PC-9 (cell line): ENCODE results near the gene ZNF784. TPM values are rescaled to one million over a fixed set of nuclear protein-coding genes. Genes with fewer than 3 reads are reported as not detected.

Experiments
- BruUV-seq: library from RNA; stranded (reverse); fragments of 400-500 nt; replicated peaks from 2 replicates; lab custom pipeline; 2021; lab: Mats Ljungman, UMichigan
- CTCF ChIA-PET: fragments of 300-600 bp; sonication (Branson Sonifier 250); formaldehyde crosslinking; loops from one replicate; lab custom pipeline; 2022; ENCODE audit warnings: antibody characterized with exemption; lab: Charles Lee
- POLR2A ChIA-PET: fragments of 300-600 bp; sonication (Branson Sonifier 250); formaldehyde crosslinking; loops from one replicate; lab custom pipeline; 2022; ENCODE audit warnings: antibody characterized with exemption; ENCODE audit not compliant: unreplicated experiment; lab: Charles Lee
- DNase-seq, 2 experiments: peaks; one replicate each; pipeline versions ENCODE4 v3.0.0 to v3.0.0-alpha.2; 2015 to 2022; ENCODE audit warnings: mixed read lengths in 1 of 2
- H2AFZ ChIP-seq: fragments of 200-600 bp; sonication (generic); 2 replicates; pipeline ENCODE4 v1.8.1; 2017; ENCODE audit warnings: antibody characterized with exemption
- H3F3A ChIP-seq: fragments of 200-600 bp; sonication (generic); 2 replicates; pipeline ENCODE4 v1.8.1; 2017; ENCODE audit warnings: antibody characterized with exemption, mild to moderate bottlenecking, low read depth; ENCODE audit not compliant: insufficient read depth
- H3K27ac ChIP-seq: fragments of 200-600 bp; sonication (generic); 2 replicates; pipeline ENCODE4 v1.6.1; 2016; ENCODE audit warnings: mixed run types
- H3K27me3 ChIP-seq: fragments of 200-600 bp; sonication (generic); 2 replicates; pipeline ENCODE4 v1.6.1; 2016; ENCODE audit warnings: low read depth, mixed run types; ENCODE audit not compliant: insufficient read depth
- H3K36me3 ChIP-seq: fragments of 200-600 bp; sonication (generic); 2 replicates; pipeline ENCODE4 v1.6.1; 2016; ENCODE audit warnings: low read depth, mixed run types
- H3K4me1 ChIP-seq: fragments of 200-600 bp; sonication (generic); replicated peaks from 2 replicates; pipeline ENCODE4 v1.6.1; 2016; ENCODE audit warnings: mixed run types; ENCODE audit not compliant: insufficient read depth
- H3K4me2 ChIP-seq: fragments of 200-600 bp; sonication (generic); 2 replicates; pipeline ENCODE4 v1.6.1; 2017; ENCODE audit warnings: mixed run types
- H3K4me3 ChIP-seq: fragments of 200-600 bp; sonication (generic); 2 replicates; pipeline ENCODE4 v1.6.1; 2016; ENCODE audit warnings: mixed run types
- H3K79me2 ChIP-seq: fragments of 200-600 bp; sonication (generic); 2 replicates; pipeline ENCODE4 v1.6.1; 2017; ENCODE audit warnings: low read depth, mixed run types
- H3K9me2 ChIP-seq: fragments of 200-600 bp; sonication (generic); 2 replicates; pipeline ENCODE4 v1.8.1; 2017; ENCODE audit warnings: mild to moderate bottlenecking; ENCODE audit not compliant: insufficient read depth
- H3K9me3 ChIP-seq: fragments of 200-600 bp; sonication (generic); 2 replicates; pipeline ENCODE4 v1.8.1; 2016; ENCODE audit warnings: low read depth; ENCODE audit not compliant: insufficient read depth
- H4K20me1 ChIP-seq: fragments of 200-600 bp; sonication (generic); 2 replicates; pipeline ENCODE4 v1.8.1; 2017; ENCODE audit not compliant: insufficient read depth
- CTCF ChIP-seq: fragments of 200-600 bp; sonication (generic); conservative IDR thresholded peaks from 2 replicates; pipeline ENCODE4 v1.6.1; 2017; ENCODE audit warnings: mixed run types, antibody characterized with exemption, mild to moderate bottlenecking, moderate library complexity
- EZH2 ChIP-seq: fragments of 200-600 bp; sonication (generic); IDR thresholded peaks from 2 replicates; pipeline ENCODE4 v1.8.0; 2017; ENCODE audit warnings: antibody characterized with exemption, low read depth
- intact Hi-C: fragments of 100-400 bp; cut with micrococcal nuclease; formaldehyde crosslinking; loops from one replicate; pipeline ENCODE4 v1.10.0; 2022; ENCODE audit not compliant: unreplicated experiment
- total RNA-seq: library from RNA; stranded (reverse); gene quantifications from 2 replicates; pipeline ENCODE4 v1.2.3, GENCODE V29; 2021

The ZNF784 gene
- total RNA-seq, 1 experiment from 2014 or later: 5.4 TPM

- Histone ChIP-seq H3K27ac (no peak overlapping the region), H3K9me3 (no peaks in the 10 kb centered on the region), H3K4me1 (peaks cover 12% of the 10 kb centered on the region), H3F3A (peaks cover 46% of the 10 kb centered on the region; the same call in 1 of the 2 replicates), H3K4me2 (peak overlapping the region; percentile 92), H3K27me3 (no peaks in the 10 kb centered on the region), H3K4me3 (peak overlapping the region; percentile 89), H4K20me1 (peaks cover 3% of the 10 kb centered on the region; the same call in 1 of the 2 replicates), H3K9me2 (no peaks in the 10 kb centered on the region), H3K79me2 (peaks cover 34% of the 10 kb centered on the region), H2AFZ (no peak overlapping the region), H3K36me3 (peaks cover 3% of the 10 kb centered on the region; the same call in 1 of the 2 replicates)
- intact Hi-C loops: loop anchor here (2.0 to 10.0 kb wide), 5 partner anchors 19 to 1459 kb away; partner anchors contain the start of gene U2AF2
- ChIA-PET CTCF (no interaction called here), POLR2A (interaction anchor here (0.7 kb wide), 1 partner anchor 12 kb away, joined by 8 read pairs; the partner anchor contains the start of gene ZNF784)
- BruUV-seq: no TSS peak
- TF ChIP-seq CTCF: no peak
- TF ChIP-seq EZH2: no peak
- DNase-seq: no peak
Observed at GRCh38 chr19:55635856-55636440, 11.6 kb upstream of the ZNF784 start.

GRCh38 chr19:55635334-55635717 is 11.0 kb upstream of the ZNF784 start:
- H4K20me1 ChIP-seq: peaks cover 3% of the 10 kb centered on the region; the same call in 1 of the 2 replicates
- ChIA-PET POLR2A (interaction anchor here (1.0 kb wide), 1 partner anchor 698 kb away, joined by 4 read pairs; no protein-coding TSS in a partner anchor), CTCF (no interaction called here)
- intact Hi-C loops: loop anchor here (2.0 to 10.0 kb wide), 5 partner anchors 19 to 1459 kb away; partner anchors contain the start of gene U2AF2
- H3K79me2 ChIP-seq: peaks cover 34% of the 10 kb centered on the region
- peak overlapping the region; percentile 92 for H2AFZ ChIP-seq
- no peak for DNase-seq
- peak overlapping the region; percentile 89 for H3K4me3 ChIP-seq
- H3K4me1 ChIP-seq: peaks cover 12% of the 10 kb centered on the region
- TSS peak; percentile 51 for BruUV-seq
- no peak for TF ChIP-seq CTCF
- TF ChIP-seq EZH2: no peak
- H3F3A ChIP-seq: peaks cover 42% of the 10 kb centered on the region; the same call in 1 of the 2 replicates
- H3K36me3 ChIP-seq: peaks cover 3% of the 10 kb centered on the region; the same call in 1 of the 2 replicates
- H3K4me2 ChIP-seq: peak overlapping the region; percentile 92
- H3K9me3 ChIP-seq: no peaks in the 10 kb centered on the region
- H3K27me3 ChIP-seq: no peaks in the 10 kb centered on the region
- no peaks in the 10 kb centered on the region for H3K9me2 ChIP-seq
- peak overlapping the region; percentile 57 for H3K27ac ChIP-seq

GRCh38 chr19:55633861-55634260 is 9.5 kb upstream of the ZNF784 start:
- Histone ChIP-seq H3K27ac (no peak overlapping the region), H3K4me3 (peak overlapping the region; percentile 89; the same call in 1 of the 2 replicates), H3K27me3 (no peaks in the 10 kb centered on the region), H3K9me3 (no peaks in the 10 kb centered on the region), H3K4me2 (peak overlapping the region; percentile 92), H3F3A (peaks cover 28% of the 10 kb centered on the region; the same call in 1 of the 2 replicates), H4K20me1 (no peaks in the 10 kb centered on the region), H3K36me3 (peaks cover 3% of the 10 kb centered on the region; the same call in 1 of the 2 replicates), H2AFZ (peak overlapping the region; percentile 92; the same call in 1 of the 2 replicates), H3K9me2 (no peaks in the 10 kb centered on the region), H3K4me1 (peaks cover 12% of the 10 kb centered on the region), H3K79me2 (peaks cover 34% of the 10 kb centered on the region)
- no TSS peak for BruUV-seq
- no peak for DNase-seq
- ChIA-PET CTCF (interaction anchor here (0.6 to 1.2 kb wide), 2 partner anchors 16 to 700 kb away, joined by 3 read pairs; no protein-coding TSS in a partner anchor), POLR2A (interaction anchor here (0.6 kb wide), 1 partner anchor 20 kb away, joined by 3 read pairs; no protein-coding TSS in a partner anchor)
- intact Hi-C loops: loop anchor here (2.0 to 10.0 kb wide), 8 partner anchors 21 to 1461 kb away; partner anchors contain the start of gene U2AF2
- TF ChIP-seq CTCF (no peak), EZH2 (no peak)
